Measurements from ENCODE around the gene PSD2.

Gene PSD2

DNA sequence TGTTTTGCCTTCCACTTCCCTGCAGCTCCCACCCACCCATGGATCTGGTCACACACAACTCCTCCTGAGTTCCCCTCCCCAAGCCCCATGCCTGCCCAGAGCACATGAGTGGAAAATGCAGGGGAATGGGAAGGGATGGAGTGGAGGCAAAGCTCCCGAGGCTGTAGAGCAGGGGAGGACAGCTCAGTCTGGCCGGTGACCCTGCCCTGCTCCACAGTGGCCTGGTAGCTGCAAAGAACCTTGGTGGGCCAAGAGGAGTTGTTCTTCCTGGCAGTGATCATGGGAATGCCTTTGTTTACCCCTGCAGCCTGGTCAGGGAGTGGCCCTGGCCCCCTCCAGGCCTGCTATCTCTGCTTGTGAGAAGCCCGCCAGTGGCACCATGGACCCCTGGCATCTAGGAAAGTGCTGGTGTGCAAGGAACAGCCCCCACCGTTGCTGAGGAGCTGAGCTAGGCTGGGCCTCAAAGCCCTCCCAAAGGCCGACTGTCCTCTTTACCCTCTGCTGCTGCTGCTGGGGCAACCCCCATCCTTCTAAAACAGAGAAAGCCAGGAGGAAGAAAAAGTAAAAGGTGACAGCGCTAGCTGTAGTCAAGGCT, 60.4 kb downstream of the PSD2 start:
- H3K4me3 ChIP-seq (ENCODE audit: low read length), result no peak overlapping the region
- no peaks in the 10 kb centered on the region for H3K79me2 ChIP-seq (ENCODE audit: control insufficient read depth, low read length)
- H3F3A ChIP-seq (ENCODE audit: control insufficient read depth, insufficient read depth), result no peaks in the 10 kb centered on the region
- no peaks in the 10 kb centered on the region for H3K4me1 ChIP-seq (ENCODE audit: control insufficient read depth, low read length)
- TF ChIP-seq, protein P1, sequence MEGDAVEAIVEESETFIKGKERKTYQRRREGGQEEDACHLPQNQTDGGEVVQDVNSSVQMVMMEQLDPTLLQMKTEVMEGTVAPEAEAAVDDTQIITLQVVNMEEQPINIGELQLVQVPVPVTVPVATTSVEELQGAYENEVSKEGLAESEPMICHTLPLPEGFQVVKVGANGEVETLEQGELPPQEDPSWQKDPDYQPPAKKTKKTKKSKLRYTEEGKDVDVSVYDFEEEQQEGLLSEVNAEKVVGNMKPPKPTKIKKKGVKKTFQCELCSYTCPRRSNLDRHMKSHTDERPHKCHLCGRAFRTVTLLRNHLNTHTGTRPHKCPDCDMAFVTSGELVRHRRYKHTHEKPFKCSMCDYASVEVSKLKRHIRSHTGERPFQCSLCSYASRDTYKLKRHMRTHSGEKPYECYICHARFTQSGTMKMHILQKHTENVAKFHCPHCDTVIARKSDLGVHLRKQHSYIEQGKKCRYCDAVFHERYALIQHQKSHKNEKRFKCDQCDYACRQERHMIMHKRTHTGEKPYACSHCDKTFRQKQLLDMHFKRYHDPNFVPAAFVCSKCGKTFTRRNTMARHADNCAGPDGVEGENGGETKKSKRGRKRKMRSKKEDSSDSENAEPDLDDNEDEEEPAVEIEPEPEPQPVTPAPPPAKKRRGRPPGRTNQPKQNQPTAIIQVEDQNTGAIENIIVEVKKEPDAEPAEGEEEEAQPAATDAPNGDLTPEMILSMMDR (IDR thresholded peaks at IDR 0.05; ENCODE audit: low read depth, low read length, poor library complexity, severe bottlenecking), result no peak
- H3K4me2 ChIP-seq (ENCODE audit: low read length), result no peak overlapping the region
- H3K9me2 ChIP-seq (replicated peaks; ENCODE audit: control insufficient read depth, low read length), result no peaks in the 10 kb centered on the region
- no peak overlapping the region for H3K27ac ChIP-seq (ENCODE audit: low read depth, low read length)
- H3K9me3 ChIP-seq (ENCODE audit: control insufficient read depth, insufficient read depth, low read length), result no peaks in the 10 kb centered on the region
- H3K27me3 ChIP-seq (ENCODE audit: control insufficient read depth, low read length), result peaks cover 35% of the 10 kb centered on the region
- no peaks in the 10 kb centered on the region for H4K20me1 ChIP-seq (ENCODE audit: control insufficient read depth, insufficient read depth, low read depth, low read length)
- no peaks in the 10 kb centered on the region for H3K36me3 ChIP-seq (ENCODE audit: control insufficient read depth, low read length)

DNA sequence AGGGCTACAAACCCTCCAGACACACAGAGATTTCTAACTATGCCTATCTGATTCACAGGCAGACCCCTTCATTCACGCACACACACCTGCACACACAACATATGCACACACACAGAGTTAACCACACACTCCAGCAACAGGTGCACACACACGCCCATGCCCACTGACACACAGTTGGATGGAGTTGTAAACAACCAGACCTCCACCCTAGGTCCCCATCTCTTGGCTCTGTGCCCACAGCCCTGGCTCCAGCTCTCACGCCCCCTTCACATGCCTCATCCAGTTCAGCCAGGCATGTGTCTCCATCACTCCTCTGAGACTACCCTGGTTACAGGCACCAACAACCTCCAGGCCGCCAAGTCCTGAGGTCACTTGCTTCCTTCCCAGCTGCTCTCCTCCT, 61.1 kb downstream of the PSD2 start:
- H3F3A ChIP-seq (ENCODE audit: control insufficient read depth, insufficient read depth), result no peaks in the 10 kb centered on the region
- H3K79me2 ChIP-seq (ENCODE audit: control insufficient read depth, low read length), result no peaks in the 10 kb centered on the region
- no peak overlapping the region for H3K4me3 ChIP-seq (ENCODE audit: low read length)
- H4K20me1 ChIP-seq (ENCODE audit: control insufficient read depth, insufficient read depth, low read depth, low read length), result no peaks in the 10 kb centered on the region
- H3K9me2 ChIP-seq (replicated peaks; ENCODE audit: control insufficient read depth, low read length), result no peaks in the 10 kb centered on the region
- H3K27me3 ChIP-seq (ENCODE audit: control insufficient read depth, low read length), result peaks cover 38% of the 10 kb centered on the region
- H3K36me3 ChIP-seq (ENCODE audit: control insufficient read depth, low read length), result no peaks in the 10 kb centered on the region
- no peaks in the 10 kb centered on the region for H3K9me3 ChIP-seq (ENCODE audit: control insufficient read depth, insufficient read depth, low read length)
- TF ChIP-seq, protein P1 (IDR thresholded peaks at IDR 0.05; ENCODE audit: low read depth, low read length, poor library complexity, severe bottlenecking), result no peak
- H3K27ac ChIP-seq (ENCODE audit: low read depth, low read length), result no peak overlapping the region
- H3K4me1 ChIP-seq (ENCODE audit: control insufficient read depth, low read length), result no peaks in the 10 kb centered on the region
- no peak overlapping the region for H3K4me2 ChIP-seq (ENCODE audit: low read length)

DNA sequence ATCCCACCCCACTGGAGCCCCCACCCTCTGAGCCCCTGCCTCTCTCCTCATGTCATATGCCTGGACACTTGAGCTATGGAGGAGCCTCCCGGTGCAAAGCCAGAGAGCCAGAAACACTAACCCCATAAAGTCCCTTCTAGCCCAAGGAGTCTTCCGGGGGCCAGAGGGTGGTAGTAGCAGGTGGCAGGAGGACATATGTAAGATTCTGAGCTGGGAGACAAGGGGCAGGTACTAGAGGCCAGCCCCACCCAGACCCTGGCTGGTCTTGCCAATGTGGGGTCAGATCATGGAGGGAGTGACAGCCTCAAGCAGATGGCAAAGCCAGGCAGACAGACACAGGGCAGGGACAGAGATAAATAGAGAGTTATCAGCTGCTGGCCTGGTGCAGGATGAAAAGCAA, 63.4 kb downstream of the PSD2 start:
- Histone ChIP-seq H4K20me1 (ENCODE audit: control insufficient read depth, insufficient read depth, low read depth, low read length) (no peaks in the 10 kb centered on the region), H3K4me1 (ENCODE audit: control insufficient read depth, low read length) (peaks cover 6% of the 10 kb centered on the region), H3K9me3 (ENCODE audit: control insufficient read depth, insufficient read depth, low read length) (no peaks in the 10 kb centered on the region), H3K27me3 (ENCODE audit: control insufficient read depth, low read length) (peaks cover 38% of the 10 kb centered on the region), H3K9me2 (replicated peaks; ENCODE audit: control insufficient read depth, low read length) (no peaks in the 10 kb centered on the region), H3K27ac (ENCODE audit: low read depth, low read length) (no peak overlapping the region), H3K79me2 (ENCODE audit: control insufficient read depth, low read length) (no peaks in the 10 kb centered on the region), H3K4me3 (ENCODE audit: low read length) (no peak overlapping the region), H3F3A (ENCODE audit: control insufficient read depth, insufficient read depth) (no peaks in the 10 kb centered on the region), H3K36me3 (ENCODE audit: control insufficient read depth, low read length) (no peaks in the 10 kb centered on the region), H3K4me2 (ENCODE audit: low read length) (no peak overlapping the region)
- TF ChIP-seq, protein P1 (IDR thresholded peaks at IDR 0.05; ENCODE audit: low read depth, low read length, poor library complexity, severe bottlenecking), result no peak
- no peak for TF ChIP-seq EZH2phosphoT487 (IDR thresholded peaks at IDR 0.05; ENCODE audit: borderline replicate concordance, low read length)
